Thoracic aorta (tissue), 2 donors: Measurements from ENCODE around the gene ATF6B. TPM values are rescaled to one million over a fixed set of nuclear protein-coding genes. Genes with fewer than 3 reads are reported as not detected.
A peak's percentile ranks its signal among the peaks of the same experiment; 100 is the strongest.

Experiments used
- ATAC-seq: fragments of 150-250 bp; one replicate; pipeline ENCODE4 v1.8.0; 2017; ENCODE audit warnings: low read depth; ENCODE audit not compliant: insufficient number of reproducible peaks, low FRiP score
- DNase-seq: peaks from one replicate; pipeline ENCODE4 v3.0.0-alpha.2; 2020; ENCODE audit warnings: low spot score
- H3K27ac ChIP-seq, 2 donors: fragments of 200-600 bp; sonication (generic); 1 replicate in 1 of 2; 2 replicates in 1 of 2; pipeline ENCODE4 v1.5.1; 2016; ENCODE audit warnings: mild to moderate bottlenecking in 2 of 2, moderate library complexity in 2 of 2
- H3K27me3 ChIP-seq: fragments of 200-600 bp; sonication (generic); replicated peaks from 2 replicates; pipeline ENCODE4 v1.6.0; 2016; ENCODE audit warnings: mild to moderate bottlenecking; ENCODE audit not compliant: insufficient read depth
- H3K36me3 ChIP-seq: fragments of 200-600 bp; sonication (generic); one replicate; pipeline ENCODE4 v1.5.1; 2016
- H3K4me1 ChIP-seq, 2 donors: fragments of 200-600 bp; sonication (generic); 1 replicate in 1 of 2; 2 replicates in 1 of 2; pipeline versions ENCODE4 v1.5.1 to v1.6.0; 2016; ENCODE audit warnings: low read depth in 2 of 2, mild to moderate bottlenecking in 1 of 2; ENCODE audit not compliant: control insufficient read depth in 1 of 2
- H3K4me3 ChIP-seq: fragments of 200-600 bp; sonication (generic); 2 replicates; pipeline ENCODE4 v1.5.1; 2016; ENCODE audit warnings: mild to moderate bottlenecking
- H3K9me3 ChIP-seq: fragments of 200-600 bp; sonication (generic); 2 replicates; pipeline ENCODE4 v1.5.1; 2016
- total RNA-seq, 2 donors: library from RNA; depleted of rRNA; stranded (reverse); fragments of >200 nt; gene quantifications; one replicate each; pipeline versions ENCODE4 v1.1.0 to v1.2.3, GENCODE V29; 2016
- TF ChIP-seq, protein P1 (sequence below): fragments of 200-600 bp; sonication (generic); IDR thresholded peaks from one replicate; pipeline ENCODE4 v1.5.1; 2019; ENCODE audit warnings: antibody characterized with exemption

The ATF6B gene
- total RNA-seq, 2 donors from 2014 or later, result 38.2 to 60.9 TPM

DNA sequence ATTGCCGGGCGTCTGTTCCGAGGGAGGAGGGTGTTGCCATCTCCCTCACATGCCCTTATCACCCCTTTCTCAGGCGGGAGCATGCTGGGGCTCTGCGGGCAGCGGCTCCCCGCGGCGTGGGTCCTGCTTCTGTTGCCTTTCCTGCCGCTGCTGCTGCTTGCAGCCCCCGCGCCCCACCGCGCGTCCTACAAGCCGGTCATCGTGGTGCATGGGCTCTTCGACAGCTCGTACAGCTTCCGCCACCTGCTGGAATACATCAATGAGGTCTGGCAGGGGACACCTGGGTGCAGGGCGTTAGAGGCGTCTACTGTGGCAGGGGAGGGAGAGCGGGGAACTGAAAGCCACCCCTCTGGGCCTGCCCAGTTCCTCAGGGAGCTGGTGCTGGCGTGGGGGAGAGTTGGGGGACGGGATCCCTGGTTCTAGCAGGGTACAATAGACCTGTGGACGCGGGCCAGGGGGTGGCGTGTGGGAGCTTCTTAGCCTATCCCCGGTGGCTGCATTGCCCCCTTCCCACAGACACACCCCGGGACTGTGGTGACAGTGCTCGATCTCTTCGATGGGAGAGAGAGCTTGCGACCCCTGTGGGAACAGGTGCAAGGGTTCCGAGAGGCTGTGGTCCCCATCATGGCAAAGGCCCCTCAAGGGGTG, 26.6 kb upstream of the ATF6B start:
- Histone ChIP-seq H3K27ac (peak overlapping the region; percentile 94 to 96), H3K4me1 (peaks cover 19 to 47% of the 10 kb centered on the region in 2 donors), H3K9me3 (no peaks in the 10 kb centered on the region), H3K36me3 (peaks cover 11% of the 10 kb centered on the region), H3K27me3 (no peaks in the 10 kb centered on the region), H3K4me3 (peak overlapping the region; percentile 94)
- peak; percentile 41 for ATAC-seq
- TF ChIP-seq, protein P1, sequence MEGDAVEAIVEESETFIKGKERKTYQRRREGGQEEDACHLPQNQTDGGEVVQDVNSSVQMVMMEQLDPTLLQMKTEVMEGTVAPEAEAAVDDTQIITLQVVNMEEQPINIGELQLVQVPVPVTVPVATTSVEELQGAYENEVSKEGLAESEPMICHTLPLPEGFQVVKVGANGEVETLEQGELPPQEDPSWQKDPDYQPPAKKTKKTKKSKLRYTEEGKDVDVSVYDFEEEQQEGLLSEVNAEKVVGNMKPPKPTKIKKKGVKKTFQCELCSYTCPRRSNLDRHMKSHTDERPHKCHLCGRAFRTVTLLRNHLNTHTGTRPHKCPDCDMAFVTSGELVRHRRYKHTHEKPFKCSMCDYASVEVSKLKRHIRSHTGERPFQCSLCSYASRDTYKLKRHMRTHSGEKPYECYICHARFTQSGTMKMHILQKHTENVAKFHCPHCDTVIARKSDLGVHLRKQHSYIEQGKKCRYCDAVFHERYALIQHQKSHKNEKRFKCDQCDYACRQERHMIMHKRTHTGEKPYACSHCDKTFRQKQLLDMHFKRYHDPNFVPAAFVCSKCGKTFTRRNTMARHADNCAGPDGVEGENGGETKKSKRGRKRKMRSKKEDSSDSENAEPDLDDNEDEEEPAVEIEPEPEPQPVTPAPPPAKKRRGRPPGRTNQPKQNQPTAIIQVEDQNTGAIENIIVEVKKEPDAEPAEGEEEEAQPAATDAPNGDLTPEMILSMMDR, result peak; percentile 63
- peak; percentile 29 for DNase-seq

DNA sequence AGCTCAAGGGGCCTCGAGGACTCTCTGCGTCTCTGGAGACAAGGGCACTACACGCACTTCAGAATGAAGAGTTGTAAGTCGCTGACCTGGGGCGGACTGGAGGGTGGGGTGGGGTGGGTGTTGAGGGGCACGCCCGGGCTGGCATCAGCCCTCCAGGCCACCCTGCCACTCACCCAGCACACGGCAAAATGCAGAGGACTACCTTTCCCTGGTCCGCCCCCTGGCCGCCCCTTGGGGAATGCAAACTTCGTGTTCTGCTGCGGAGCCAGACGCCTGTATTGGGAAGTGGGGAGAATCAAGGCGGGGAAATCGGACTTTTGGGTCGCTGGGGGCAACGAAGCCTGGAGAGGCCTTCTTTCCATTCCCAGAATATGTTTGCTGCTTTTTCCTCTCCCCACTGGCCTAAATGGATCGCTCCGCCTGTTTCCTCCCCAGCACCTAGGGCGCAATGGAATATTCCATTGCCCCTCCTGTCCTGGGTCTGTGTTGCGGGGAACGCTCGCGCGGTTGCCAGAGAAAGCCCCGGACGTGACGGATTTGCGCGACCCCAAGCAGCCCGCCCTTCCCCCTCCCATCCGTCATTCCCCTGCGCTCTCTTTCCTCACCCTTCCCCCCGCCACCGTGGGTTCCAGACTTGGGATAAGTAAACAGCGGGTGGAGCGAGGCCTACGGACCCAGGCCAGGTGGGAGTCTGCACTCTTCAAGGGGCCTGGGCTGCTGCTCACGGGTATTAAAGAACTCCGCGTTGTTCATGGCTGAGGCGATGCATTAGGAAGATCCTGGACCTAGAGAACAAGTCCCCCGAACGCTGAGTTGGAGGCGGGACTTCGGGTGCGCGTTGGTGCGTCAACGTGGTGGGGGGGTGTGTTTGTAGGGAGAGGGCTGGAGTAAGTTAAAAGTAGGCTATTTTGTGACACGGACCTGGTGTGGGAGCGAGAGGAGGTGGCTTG, 25.8 kb upstream of the ATF6B start, which contains the start of gene PPT2:
Gene PPT2 (plus strand): TSS at position 578 of the 950 bp plus-strand sequence. CDS start 454 bp downstream, outside the sequence.
- TF ChIP-seq, protein P1, result no peak
- peak; percentile 62 for ATAC-seq
- H3K9me3 ChIP-seq, result no peaks in the 10 kb centered on the region

DNA sequence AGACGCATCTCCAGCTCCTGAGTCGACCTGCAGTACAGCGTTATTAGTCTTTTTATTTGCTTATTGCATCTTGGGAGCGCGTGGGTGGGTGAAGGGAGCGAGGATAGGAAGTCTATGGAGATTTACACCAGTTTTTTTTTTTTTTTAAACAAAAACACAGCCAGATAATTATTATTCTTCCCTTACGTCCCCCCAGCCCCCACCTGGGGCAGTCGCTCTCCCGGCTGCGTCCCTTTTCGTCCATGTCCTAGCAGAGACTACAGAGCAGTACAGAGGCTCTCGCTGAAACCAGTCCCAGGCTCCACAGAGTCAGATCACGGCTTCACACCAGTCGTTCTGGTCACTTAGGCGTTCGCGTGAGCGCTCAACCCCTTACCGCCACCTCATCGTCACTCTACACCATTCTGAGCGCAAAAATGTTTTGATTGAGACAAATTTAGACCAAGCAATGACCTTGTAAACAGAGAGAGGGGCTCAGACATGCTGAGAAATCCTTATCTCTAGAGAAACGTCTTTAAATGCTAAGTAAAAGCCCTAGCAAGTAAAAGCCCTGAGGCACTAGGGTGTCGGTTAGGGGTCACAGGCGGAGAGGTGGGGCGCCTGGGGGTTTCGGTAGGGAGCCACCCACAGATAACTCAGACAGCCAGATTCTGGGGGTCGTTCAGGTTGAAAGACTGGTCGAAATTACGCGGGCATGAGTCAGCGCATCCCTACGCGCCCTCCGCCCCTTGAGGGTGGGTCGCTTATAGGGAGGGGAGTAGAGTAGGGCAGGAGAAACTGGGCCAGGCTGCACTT, 24.9 kb upstream of the ATF6B start:
- TF ChIP-seq, protein P1, result no peak
- no peaks in the 10 kb centered on the region for H3K27me3 ChIP-seq
- H3K4me1 ChIP-seq, result peaks cover 19 to 51% of the 10 kb centered on the region in 2 donors
- peak overlapping the region; percentile 94 to 96 for H3K27ac ChIP-seq
- H3K9me3 ChIP-seq, result no peaks in the 10 kb centered on the region
- DNase-seq, result no peak
- H3K36me3 ChIP-seq, result peaks cover 6% of the 10 kb centered on the region
- ATAC-seq, result no peak
- peak overlapping the region; percentile 94 for H3K4me3 ChIP-seq

More for the DNA sequence above, 25.8 kb upstream of the ATF6B start, which contains the start of gene PPT2:
- Histone ChIP-seq H3K36me3 (peaks cover 11% of the 10 kb centered on the region), H3K27me3 (no peaks in the 10 kb centered on the region), H3K4me1 (peaks cover 19 to 51% of the 10 kb centered on the region in 2 donors), H3K4me3 (peak within 1 kb of the TSS; percentile 94), H3K27ac (peak within 1 kb of the TSS; percentile 94 to 96)
- peak; percentile 75 for DNase-seq

DNA sequence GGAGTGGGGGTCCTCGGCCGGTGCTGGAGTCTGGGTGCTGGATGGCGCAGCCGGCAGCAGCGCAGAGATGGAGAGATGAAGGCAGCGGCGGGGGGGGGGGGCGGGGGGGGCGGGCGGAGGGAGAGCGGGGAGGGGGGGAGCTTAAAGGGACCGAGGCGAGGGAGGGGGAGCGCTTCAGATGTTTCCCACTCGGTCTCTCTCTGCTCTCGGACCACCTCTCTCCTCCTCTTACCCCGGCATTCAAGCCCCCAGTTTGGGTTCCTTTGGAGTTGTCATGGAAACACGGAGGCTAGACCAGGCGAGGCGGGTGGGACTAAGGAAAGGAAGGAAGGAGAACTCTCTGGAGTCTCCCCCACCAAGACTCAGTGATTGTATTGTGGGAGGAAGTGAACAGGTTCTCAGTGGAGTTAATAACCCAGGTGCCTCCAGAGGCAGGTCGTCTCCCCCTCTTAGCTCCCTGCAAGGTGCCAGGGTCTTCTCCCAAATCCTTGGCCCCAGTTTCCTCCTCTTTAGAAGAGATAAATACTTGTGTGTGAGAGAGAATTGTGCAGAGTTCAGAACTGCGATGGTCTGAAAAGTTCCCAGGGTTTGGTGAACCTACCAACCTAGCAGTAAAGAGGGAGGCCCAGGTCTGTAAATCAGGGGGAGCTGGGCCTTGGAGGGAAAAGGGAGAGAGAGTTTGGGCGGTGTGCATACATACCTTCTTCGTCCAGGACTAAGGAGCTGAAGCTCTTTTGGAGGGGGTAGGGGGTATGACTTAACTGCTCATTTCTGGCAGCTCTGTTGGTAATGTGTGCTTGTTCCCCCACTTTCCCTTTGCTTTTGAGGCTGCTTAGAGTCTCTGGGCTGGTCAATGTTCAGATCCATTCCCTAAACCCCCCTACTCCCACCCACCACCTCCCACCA, 24.1 kb upstream of the ATF6B start, which contains the start of gene PRRT1:
Gene PRRT1 (minus strand): TSS at position 77 of the 906 bp plus-strand sequence. CDS start 112 bp downstream, outside the sequence.
- ATAC-seq (no peak), DNase-seq (no peak)
- peaks cover 19 to 51% of the 10 kb centered on the region in 2 donors for H3K4me1 ChIP-seq
- no peaks in the 10 kb centered on the region for H3K27me3 ChIP-seq
- peak within 1 kb of the TSS; percentile 94 to 96 for H3K27ac ChIP-seq
- TF ChIP-seq, protein P1, result no peak
- no peaks in the 10 kb centered on the region for H3K36me3 ChIP-seq
- no peaks in the 10 kb centered on the region for H3K9me3 ChIP-seq
- peak within 1 kb of the TSS; percentile 94 for H3K4me3 ChIP-seq
